ACC112 (cell line): ENCODE results near the gene FYN.
A peak's percentile ranks its signal among the peaks of the same experiment; 100 is the strongest.

ENCODE experiments used
- H2AFZ ChIP-seq: fragments of 200-600 bp; sonication (generic); one replicate; pipeline ENCODE4 v1.6.0; 2017; ENCODE audit warnings: antibody characterized with exemption, low read length; ENCODE audit not compliant: unreplicated experiment
- H3K27ac ChIP-seq: fragments of 200-600 bp; sonication (generic); 2 replicates; pipeline ENCODE4 v1.5.1; 2014; ENCODE audit warnings: low read depth, mild to moderate bottlenecking, antibody characterized with exemption, low read length, moderate library complexity
- H3K27me3 ChIP-seq: fragments of 200-600 bp; sonication (generic); 2 replicates; pipeline ENCODE4 v1.6.1; 2014; ENCODE audit warnings: mild to moderate bottlenecking, antibody characterized with exemption, low read length, moderate library complexity, mixed read lengths; ENCODE audit not compliant: insufficient read depth
- H3K36me3 ChIP-seq: fragments of 200-600 bp; sonication (generic); 2 replicates; pipeline ENCODE4 v1.6.1; 2016; ENCODE audit warnings: mild to moderate bottlenecking, antibody characterized with exemption, low read length, moderate library complexity, mixed read lengths; ENCODE audit not compliant: insufficient read depth
- H3K4me1 ChIP-seq: fragments of 200-600 bp; sonication (generic); one replicate; pipeline ENCODE4 v1.6.1; 2016; ENCODE audit warnings: low read length, mixed read lengths; ENCODE audit not compliant: insufficient read depth, unreplicated experiment, control insufficient read depth
- H3K4me3 ChIP-seq: fragments of 200-600 bp; sonication (generic); 2 replicates; pipeline ENCODE4 v1.5.1; 2014; ENCODE audit warnings: mild to moderate bottlenecking, low read depth, low read length
- H3K79me2 ChIP-seq: fragments of 200-600 bp; sonication (generic); one replicate; pipeline ENCODE4 v1.6.0; 2016; ENCODE audit warnings: low read length; ENCODE audit not compliant: control insufficient read depth, unreplicated experiment, insufficient read depth

FYN gene

GRCh38 chr6:111714416-111715270 is 158.6 kb downstream of the FYN start:
- H3K79me2 ChIP-seq: no peaks in the 10 kb centered on the region
- no peak overlapping the region for H3K27ac ChIP-seq
- no peak overlapping the region for H3K4me3 ChIP-seq
- peaks cover 10% of the 10 kb centered on the region for H3K4me1 ChIP-seq
- H3K36me3 ChIP-seq: peaks cover 28% of the 10 kb centered on the region
- H2AFZ ChIP-seq: no peak overlapping the region
- H3K27me3 ChIP-seq: no peaks in the 10 kb centered on the region

GRCh38 chr6:111713811-111714210 is 159.4 kb downstream of the FYN start:
- Histone ChIP-seq H2AFZ (no peak overlapping the region), H3K27ac (no peak overlapping the region), H3K4me1 (peaks cover 10% of the 10 kb centered on the region), H3K79me2 (no peaks in the 10 kb centered on the region), H3K36me3 (peaks cover 23% of the 10 kb centered on the region), H3K27me3 (no peaks in the 10 kb centered on the region), H3K4me3 (no peak overlapping the region)

GRCh38 chr6:111713236-111713635 is 160.0 kb downstream of the FYN start:
- no peak overlapping the region for H3K4me3 ChIP-seq
- no peaks in the 10 kb centered on the region for H3K79me2 ChIP-seq
- no peak overlapping the region for H2AFZ ChIP-seq
- peak overlapping the region; percentile 42; the same call in 1 of the 2 replicates for H3K27ac ChIP-seq
- H3K27me3 ChIP-seq: no peaks in the 10 kb centered on the region
- peaks cover 23% of the 10 kb centered on the region; the same call in 1 of the 2 replicates for H3K36me3 ChIP-seq
- peaks cover 10% of the 10 kb centered on the region for H3K4me1 ChIP-seq

- H2AFZ ChIP-seq: no peak overlapping the region
- H3K79me2 ChIP-seq: no peaks in the 10 kb centered on the region
- H3K27ac ChIP-seq: peak overlapping the region; percentile 61
- peaks cover 10% of the 10 kb centered on the region for H3K4me1 ChIP-seq
- H3K4me3 ChIP-seq: no peak overlapping the region
- H3K36me3 ChIP-seq: peaks cover 23% of the 10 kb centered on the region; the same call in 1 of the 2 replicates
- H3K27me3 ChIP-seq: no peaks in the 10 kb centered on the region
These were observed 161.1 kb downstream of the FYN start for GRCh38 chr6:111711984-111712752.

GRCh38 chr6:111711476-111711875 is 161.8 kb downstream of the FYN start:
- Histone ChIP-seq H2AFZ (no peak overlapping the region), H3K4me3 (no peak overlapping the region), H3K36me3 (peaks cover 23% of the 10 kb centered on the region; the same call in 1 of the 2 replicates), H3K79me2 (no peaks in the 10 kb centered on the region), H3K27ac (peak overlapping the region; percentile 61), H3K27me3 (no peaks in the 10 kb centered on the region), H3K4me1 (peaks cover 10% of the 10 kb centered on the region)

- H3K36me3 ChIP-seq: peaks cover 27% of the 10 kb centered on the region
- H3K27me3 ChIP-seq: no peaks in the 10 kb centered on the region
- H3K27ac ChIP-seq: peak overlapping the region; percentile 61
- H3K4me1 ChIP-seq: peaks cover 10% of the 10 kb centered on the region
- H2AFZ ChIP-seq: no peak overlapping the region
- no peaks in the 10 kb centered on the region for H3K79me2 ChIP-seq
- H3K4me3 ChIP-seq: no peak overlapping the region
These were observed 162.3 kb downstream of the FYN start for GRCh38 chr6:111710911-111711310.

GRCh38 chr6:111710439-111710838 is 162.8 kb downstream of the FYN start:
- Histone ChIP-seq H3K79me2 (no peaks in the 10 kb centered on the region), H3K4me1 (peaks cover 10% of the 10 kb centered on the region), H3K27me3 (no peaks in the 10 kb centered on the region), H3K27ac (peak overlapping the region; percentile 61), H3K4me3 (no peak overlapping the region), H3K36me3 (peaks cover 27% of the 10 kb centered on the region), H2AFZ (peak overlapping the region; percentile 26)

- H3K4me1 ChIP-seq: peaks cover 10% of the 10 kb centered on the region
- no peaks in the 10 kb centered on the region for H3K27me3 ChIP-seq
- no peak overlapping the region for H3K4me3 ChIP-seq
- peak overlapping the region; percentile 26 for H2AFZ ChIP-seq
- H3K27ac ChIP-seq: peak overlapping the region; percentile 61
- no peaks in the 10 kb centered on the region for H3K79me2 ChIP-seq
- H3K36me3 ChIP-seq: peaks cover 27% of the 10 kb centered on the region
These were observed 163.4 kb downstream of the FYN start for GRCh38 chr6:111709615-111710398.

- no peak overlapping the region for H3K4me3 ChIP-seq
- no peaks in the 10 kb centered on the region for H3K79me2 ChIP-seq
- no peak overlapping the region for H3K27ac ChIP-seq
- H3K27me3 ChIP-seq: no peaks in the 10 kb centered on the region
- H3K4me1 ChIP-seq: peaks cover 10% of the 10 kb centered on the region
- H2AFZ ChIP-seq: no peak overlapping the region
- peaks cover 21% of the 10 kb centered on the region for H3K36me3 ChIP-seq
These were observed 164.1 kb downstream of the FYN start for GRCh38 chr6:111709201-111709600.

- peaks cover 8% of the 10 kb centered on the region for H3K36me3 ChIP-seq
- no peak overlapping the region for H2AFZ ChIP-seq
- H3K79me2 ChIP-seq: no peaks in the 10 kb centered on the region
- H3K4me3 ChIP-seq: no peak overlapping the region
- no peaks in the 10 kb centered on the region for H3K27me3 ChIP-seq
- H3K27ac ChIP-seq: no peak overlapping the region
- H3K4me1 ChIP-seq: peaks cover 10% of the 10 kb centered on the region
These were observed 165.5 kb downstream of the FYN start for GRCh38 chr6:111707773-111708172.
